HepG2 (cell line): ENCODE data around the gene L3MBTL4. TPM values are rescaled to one million over a fixed set of nuclear protein-coding genes. Genes with fewer than 3 reads are reported as not detected.

Experiments
- GATAD1 ChIP-seq: IDR thresholded peaks from 2 replicates; pipeline ENCODE4 v1.6.1; 2016; ENCODE audit warnings: missing genetic modification reagents, missing compliant biosample characterization
- MTA1 ChIP-seq: sonication (generic); formaldehyde crosslinking; IDR thresholded peaks from 2 replicates; pipeline ENCODE4 v1.4.0; 2020; ENCODE audit warnings: missing genetic modification reagents, mild to moderate bottlenecking, borderline replicate concordance
- MXD1 ChIP-seq: sonication (generic); formaldehyde crosslinking; IDR thresholded peaks from 2 replicates; pipeline ENCODE4 v1.4.0; 2020; ENCODE audit warnings: mild to moderate bottlenecking, missing genetic modification reagents
- NFIC ChIP-seq: IDR thresholded peaks from 2 replicates; pipeline ENCODE4 v1.6.1; 2012; ENCODE audit warnings: mild to moderate bottlenecking, low read length, inconsistent platforms
- PBX2 ChIP-seq: IDR thresholded peaks from 2 replicates; pipeline ENCODE4 v1.6.1; 2016; ENCODE audit warnings: control low read depth
- PITX1 ChIP-seq: sonication (generic); formaldehyde crosslinking; IDR thresholded peaks from 2 replicates; pipeline ENCODE4 v1.5.1; 2020; ENCODE audit warnings: mild to moderate bottlenecking, missing genetic modification reagents
- PLRG1 ChIP-seq: fragments of 450-650 bp; conservative IDR thresholded peaks from 2 replicates; pipeline ENCODE4 v1.6.1; 2016
- RORA ChIP-seq: sonication (generic); formaldehyde crosslinking; IDR thresholded peaks from 2 replicates; pipeline ENCODE4 v1.5.0; 2020; ENCODE audit warnings: mild to moderate bottlenecking, missing genetic modification reagents, moderate library complexity
- SALL1 ChIP-seq: sonication (generic); formaldehyde crosslinking; IDR thresholded peaks from 2 replicates; pipeline ENCODE4 v1.8.0; 2022; ENCODE audit warnings: mild to moderate bottlenecking, missing genetic modification reagents
- SIX1 ChIP-seq: sonication (generic); formaldehyde crosslinking; IDR thresholded peaks from 2 replicates; pipeline ENCODE4 v1.4.0; 2020; ENCODE audit warnings: missing genetic modification reagents, borderline replicate concordance
- SIX4 ChIP-seq: sonication (generic); formaldehyde crosslinking; IDR thresholded peaks from 2 replicates; pipeline ENCODE4 v1.4.0; 2020; ENCODE audit warnings: missing genetic modification reagents
- SMC3 ChIP-seq: IDR thresholded peaks from 2 replicates; pipeline ENCODE4 v1.6.1; 2011; ENCODE audit warnings: low read length, improper control_type of control experiment
- SP2 ChIP-seq: sonication (generic); formaldehyde crosslinking; IDR thresholded peaks from 2 replicates; pipeline ENCODE4 v1.5.1; 2020; ENCODE audit warnings: mild to moderate bottlenecking, missing genetic modification reagents
- SSRP1 ChIP-seq: IDR thresholded peaks from 2 replicates; pipeline ENCODE4 v1.6.1; 2016; ENCODE audit warnings: control low read depth
- TARDBP ChIP-seq: sonication (generic); formaldehyde crosslinking; IDR thresholded peaks from 2 replicates; pipeline ENCODE4 v1.8.0; 2022; ENCODE audit warnings: mild to moderate bottlenecking, missing genetic modification reagents
- TEAD3 ChIP-seq: optimal IDR thresholded peaks from 2 replicates; pipeline ENCODE3; 2016; ENCODE audit warnings: borderline replicate concordance
- THRA ChIP-seq: sonication (generic); formaldehyde crosslinking; IDR thresholded peaks from 2 replicates; pipeline ENCODE4 v1.4.0; 2020; ENCODE audit warnings: missing genetic modification reagents, borderline replicate concordance
- ZNF335 ChIP-seq: sonication (generic); formaldehyde crosslinking; IDR thresholded peaks from 2 replicates; pipeline ENCODE4 v1.4.0; 2020; ENCODE audit warnings: missing genetic modification reagents
- ZNF720 ChIP-seq: sonication (generic); formaldehyde crosslinking; IDR thresholded peaks from 2 replicates; pipeline ENCODE4 v1.4.0; 2020; ENCODE audit warnings: missing genetic modification reagents
- ZNF784 ChIP-seq: sonication (generic); formaldehyde crosslinking; IDR thresholded peaks from 2 replicates; pipeline ENCODE4 v1.5.1; 2020; ENCODE audit warnings: missing genetic modification reagents, mild to moderate bottlenecking, borderline replicate concordance
- ZXDC ChIP-seq: sonication (generic); formaldehyde crosslinking; IDR thresholded peaks from 2 replicates; pipeline ENCODE4 v1.5.0; 2020; ENCODE audit warnings: mild to moderate bottlenecking, missing genetic modification reagents
- polyA plus RNA-seq, 8 experiments: library from polyadenylated mRNA; depleted of rRNA in 3 of 8; stranded (reverse) in 7 of 8; unstranded in 1 of 8; fragments of >200 nt; fragmentation: Illumina TruSeq in 4 of 8; extraction: Trizol in 4 of 8; gene quantifications; 2 replicates each; pipeline versions ENCODE4 v1.2.1 to v1.2.3, GENCODE V29; 2011 to 2016; ENCODE audit warnings: low read depth in 4 of 8, missing spikeins in 1 of 8, mixed read lengths in 1 of 8; ENCODE audit not compliant: insufficient read depth in 1 of 8
- total RNA-seq, 5 experiments: library from RNA; depleted of rRNA; stranded (reverse); fragments of >200 nt; fragmentation: Illumina TruSeq; extraction: Trizol; gene quantifications; 2 replicates each; pipeline ENCODE4 v1.2.3, GENCODE V29; 2016; ENCODE audit warnings: low read depth in 1 of 5
- TF ChIP-seq, protein P1 (sequence below): sonication (generic); formaldehyde crosslinking; IDR thresholded peaks from 2 replicates; pipeline ENCODE4 v1.8.0; 2022; ENCODE audit warnings: mild to moderate bottlenecking, missing genetic modification reagents, moderate library complexity
- TF ChIP-seq, protein P2 (sequence below), 2 experiments: fragments of 450-650 bp in 1 of 2; sonication (generic) in 1 of 2; formaldehyde crosslinking; IDR thresholded peaks; 2 replicates each; pipeline versions ENCODE4 v1.5.0 to v1.8.0; 2020 to 2022; ENCODE audit warnings: mild to moderate bottlenecking in 1 of 2, missing genetic modification reagents in 1 of 2

L3MBTL4 gene
- total and polyA plus RNA-seq, 2 of the 13 experiments (the other 11 are each of a cell fraction or from before 2014, with no cell fraction given) = 10.8 to 13.3 TPM

DNA sequence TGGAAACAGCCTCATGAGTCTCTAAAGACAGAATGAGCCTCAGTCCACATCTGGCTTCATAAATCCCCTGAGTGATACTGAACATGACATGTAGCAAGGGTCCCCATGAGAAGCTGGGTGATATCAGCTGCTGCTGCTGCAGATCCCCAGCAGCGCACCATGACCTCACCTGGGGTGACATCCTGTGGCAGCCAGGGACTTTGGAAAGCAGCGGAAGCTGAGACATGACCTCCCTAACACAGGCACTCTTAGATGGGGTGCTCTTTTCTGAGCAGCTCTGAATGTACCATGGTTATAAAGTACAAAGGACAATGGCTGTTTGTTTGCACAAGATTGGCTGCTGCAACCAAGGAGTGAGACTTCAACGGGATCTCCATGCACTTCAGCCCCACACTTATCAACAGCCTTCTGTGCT is 444.7 kb downstream of the L3MBTL4 start (continued):
- TF ChIP-seq, protein P1, sequence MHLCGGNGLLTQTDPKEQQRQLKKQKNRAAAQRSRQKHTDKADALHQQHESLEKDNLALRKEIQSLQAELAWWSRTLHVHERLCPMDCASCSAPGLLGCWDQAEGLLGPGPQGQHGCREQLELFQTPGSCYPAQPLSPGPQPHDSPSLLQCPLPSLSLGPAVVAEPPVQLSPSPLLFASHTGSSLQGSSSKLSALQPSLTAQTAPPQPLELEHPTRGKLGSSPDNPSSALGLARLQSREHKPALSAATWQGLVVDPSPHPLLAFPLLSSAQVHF (CRISPR knock-in tag) = no peak
- TF ChIP-seq SIX4 = peak; percentile 51; the same call in 1 of the 2 replicates
- TF ChIP-seq, protein P2, sequence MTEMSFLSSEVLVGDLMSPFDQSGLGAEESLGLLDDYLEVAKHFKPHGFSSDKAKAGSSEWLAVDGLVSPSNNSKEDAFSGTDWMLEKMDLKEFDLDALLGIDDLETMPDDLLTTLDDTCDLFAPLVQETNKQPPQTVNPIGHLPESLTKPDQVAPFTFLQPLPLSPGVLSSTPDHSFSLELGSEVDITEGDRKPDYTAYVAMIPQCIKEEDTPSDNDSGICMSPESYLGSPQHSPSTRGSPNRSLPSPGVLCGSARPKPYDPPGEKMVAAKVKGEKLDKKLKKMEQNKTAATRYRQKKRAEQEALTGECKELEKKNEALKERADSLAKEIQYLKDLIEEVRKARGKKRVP (CRISPR knock-in tag; IDR thresholded peaks at IDR 0.05) = peak in 1 of 2 experiments; percentile 63; a peak in 2 of 4 replicates
- TF ChIP-seq ZNF720 = no peak
- TF ChIP-seq PITX1 = peak; percentile 81; the same call in 1 of the 2 replicates
- TF ChIP-seq ZNF784 (CRISPR knock-in tag) = no peak
- no peak for TF ChIP-seq RORA (CRISPR knock-in tag)
- TF ChIP-seq PBX2 = no peak
- no peak for TF ChIP-seq ZXDC (CRISPR knock-in tag)
- peak; percentile 97 for TF ChIP-seq SALL1 (CRISPR knock-in tag)
- TF ChIP-seq PLRG1 = no peak
- peak; percentile 44; the same call in 1 of the 2 replicates for TF ChIP-seq GATAD1
- TF ChIP-seq SP2 (CRISPR knock-in tag) = no peak
- TF ChIP-seq NFIC = peak; percentile 70; the same call in 1 of the 2 replicates
- no peak for TF ChIP-seq SSRP1 (CRISPR knock-in tag)
- TF ChIP-seq MTA1 (CRISPR knock-in tag) = peak; percentile 55
- no peak for TF ChIP-seq ZNF335 (CRISPR knock-in tag)
- peak; percentile 82; the same call in 1 of the 2 replicates for TF ChIP-seq TARDBP (CRISPR knock-in tag)
- no peak for TF ChIP-seq MXD1 (CRISPR knock-in tag)
- TF ChIP-seq THRA = peak; percentile 98
- TF ChIP-seq SIX1 (CRISPR knock-in tag) = peak; percentile 72; the same call in 1 of the 2 replicates
- TF ChIP-seq TEAD3 = peak; percentile 57
- 0 out of 2 replicates have a peak, but pooled peaks have one; percentile 16 for TF ChIP-seq SMC3
